Chondrocyte (in vitro differentiated cells): Measurements from ENCODE around the gene MRNIP. TPM values are rescaled to one million over a fixed set of nuclear protein-coding genes. Genes with fewer than 3 reads are reported as not detected.
A peak's percentile ranks its signal among the peaks of the same experiment; 100 is the strongest.

Experiments used
- DNase-seq: peaks from one replicate; pipeline ENCODE4 v3.0.0; 2021; ENCODE audit warnings: mixed read lengths, low spot score
- H3K27ac Mint-ChIP-seq: one replicate; pipeline ENCODE4 v1.8.0; 2021; ENCODE audit warnings: mild to moderate bottlenecking, moderate library complexity, mixed read lengths; ENCODE audit not compliant: unreplicated experiment
- H3K27me3 Mint-ChIP-seq: 2 replicates; pipeline ENCODE4 v1.8.0; 2021; ENCODE audit warnings: low read depth, mixed read lengths
- H3K36me3 Mint-ChIP-seq: 2 replicates; pipeline ENCODE4 v1.8.0; 2021; ENCODE audit warnings: low read depth, mixed read lengths
- H3K4me1 Mint-ChIP-seq: 2 replicates; pipeline ENCODE4 v1.8.0; 2021; ENCODE audit warnings: low read depth, mild to moderate bottlenecking, mixed read lengths
- H3K4me3 Mint-ChIP-seq: one replicate; pipeline ENCODE4 v1.8.0; 2021; ENCODE audit warnings: mild to moderate bottlenecking, moderate library complexity, mixed read lengths; ENCODE audit not compliant: unreplicated experiment
- H3K9me3 Mint-ChIP-seq: 2 replicates; pipeline ENCODE4 v1.8.0; 2021; ENCODE audit warnings: low read depth, mixed read lengths
- CTCF ChIP-seq: fragments of 200-600 bp; sonication (generic); IDR thresholded peaks from 2 replicates; pipeline ENCODE4 v1.5.0; 2021; ENCODE audit warnings: antibody characterized with exemption, mild to moderate bottlenecking, moderate library complexity
- total RNA-seq: library from RNA; stranded (reverse); gene quantifications from 3 replicates; pipeline ENCODE4 v1.2.1, GENCODE V29; 2021

The MRNIP gene
- total RNA-seq, 1 donor from 2014 or later, result 13.4 TPM

- H3K9me3 Mint-ChIP-seq, result no peaks in the 10 kb centered on the region
- no peak overlapping the region for H3K27ac Mint-ChIP-seq
- no peak for DNase-seq
- peaks cover under 1% of the 10 kb centered on the region for H3K4me1 Mint-ChIP-seq
- peaks cover 5% of the 10 kb centered on the region for H3K36me3 Mint-ChIP-seq
- no peak overlapping the region for H3K4me3 Mint-ChIP-seq
- no peaks in the 10 kb centered on the region for H3K27me3 Mint-ChIP-seq
- no peak for TF ChIP-seq CTCF
Measured at GRCh38 chr5:179812135-179812825, 46.3 kb downstream of the MRNIP start.

DNA sequence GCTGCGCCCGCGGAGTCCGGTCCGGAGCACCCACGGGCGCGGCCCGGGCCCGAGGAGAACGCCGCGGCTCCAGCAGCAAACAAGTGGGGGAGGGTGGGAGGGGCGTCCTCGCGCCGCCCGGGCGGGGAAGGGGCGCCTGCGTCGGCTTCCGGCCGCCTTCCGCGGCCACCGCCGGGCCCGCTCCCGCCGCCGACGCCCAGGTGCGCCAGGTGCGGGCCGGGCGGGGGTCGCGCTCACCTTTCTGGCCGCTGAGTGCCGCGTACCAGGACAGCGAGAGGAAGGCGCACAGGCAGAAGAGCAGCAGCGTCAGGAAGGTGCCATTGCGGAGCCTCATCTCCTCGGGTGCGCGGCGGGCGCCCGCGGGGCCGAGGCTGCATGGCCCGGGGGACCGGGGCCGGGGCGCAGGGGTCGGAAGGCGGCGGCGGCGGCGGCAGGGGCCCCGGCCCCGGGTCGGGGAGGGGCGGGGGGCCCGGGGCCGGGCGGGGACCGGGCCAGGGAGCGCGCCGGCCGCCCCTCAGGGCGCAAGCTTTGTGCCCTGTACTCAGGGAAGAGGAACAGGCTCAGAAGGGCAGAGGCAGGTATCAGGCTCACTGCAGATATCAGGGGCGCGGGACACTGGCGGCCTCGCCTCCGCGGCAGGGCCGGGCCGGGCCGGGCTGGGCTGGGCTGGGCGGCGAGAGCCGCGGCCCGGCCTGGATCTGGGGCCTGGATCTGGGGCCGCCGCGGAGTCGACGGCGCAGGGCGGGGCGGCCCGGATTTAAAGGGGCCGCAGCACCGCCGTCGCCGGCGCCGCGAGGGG, 52.2 kb downstream of the MRNIP start, which contains the start of gene MGAT4B:
TSS of gene MGAT4B (minus strand) at position 617 of the 799 bp plus-strand sequence. CDS start at position 334, 283 bp downstream.
- Mint-ChIP-seq H3K4me1 (peaks cover 20% of the 10 kb centered on the region), H3K27ac (peak within 1 kb of the TSS; percentile 85), H3K36me3 (peaks cover 5% of the 10 kb centered on the region), H3K4me3 (peak within 1 kb of the TSS; percentile 83), H3K27me3 (no peaks in the 10 kb centered on the region), H3K9me3 (no peaks in the 10 kb centered on the region)
- DNase-seq, result no peak
- no peak for TF ChIP-seq CTCF

DNA sequence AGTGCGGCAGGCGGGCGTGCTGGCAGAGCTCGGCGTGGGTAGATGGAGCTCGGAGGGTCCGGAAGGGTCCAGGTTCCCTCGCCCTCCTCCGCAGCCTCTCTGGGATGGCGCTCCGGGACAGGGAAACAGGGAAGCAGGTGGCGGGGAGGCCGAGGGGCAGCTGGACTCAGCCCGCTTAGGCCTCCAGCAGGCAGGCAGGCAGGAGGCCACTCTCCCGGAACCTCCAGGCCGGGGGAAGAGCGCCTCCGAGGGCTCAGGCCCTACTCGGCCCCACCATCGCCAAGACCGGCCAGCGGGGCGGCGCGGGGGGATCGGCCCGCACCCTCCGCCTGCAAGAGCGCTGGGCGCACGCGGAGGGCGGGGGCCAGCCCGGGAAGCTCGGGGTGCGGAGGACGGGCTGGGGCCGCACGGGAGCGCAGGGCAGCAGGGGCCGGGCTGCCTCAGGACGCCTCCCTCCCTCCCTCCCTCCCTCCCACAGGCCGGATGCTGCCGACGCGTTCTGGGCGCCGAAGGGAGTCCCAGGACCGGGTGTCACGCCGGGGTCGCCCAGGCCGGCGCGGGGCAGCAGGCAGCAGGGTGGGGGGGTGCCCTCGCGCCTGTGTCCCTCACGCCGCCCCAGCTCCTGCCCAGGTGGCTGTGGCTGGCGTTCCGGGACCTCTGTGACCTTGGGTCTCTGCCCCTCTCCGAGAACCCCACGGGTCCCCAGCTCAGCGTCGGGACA, 52.9 kb downstream of the MRNIP start:
- peak; percentile 30 for TF ChIP-seq CTCF
- Mint-ChIP-seq H3K4me1 (peaks cover 20% of the 10 kb centered on the region), H3K36me3 (peaks cover 5% of the 10 kb centered on the region), H3K27me3 (no peaks in the 10 kb centered on the region), H3K4me3 (peak overlapping the region; percentile 83), H3K9me3 (no peaks in the 10 kb centered on the region), H3K27ac (peak overlapping the region; percentile 70)
- DNase-seq, result no peak

DNA sequence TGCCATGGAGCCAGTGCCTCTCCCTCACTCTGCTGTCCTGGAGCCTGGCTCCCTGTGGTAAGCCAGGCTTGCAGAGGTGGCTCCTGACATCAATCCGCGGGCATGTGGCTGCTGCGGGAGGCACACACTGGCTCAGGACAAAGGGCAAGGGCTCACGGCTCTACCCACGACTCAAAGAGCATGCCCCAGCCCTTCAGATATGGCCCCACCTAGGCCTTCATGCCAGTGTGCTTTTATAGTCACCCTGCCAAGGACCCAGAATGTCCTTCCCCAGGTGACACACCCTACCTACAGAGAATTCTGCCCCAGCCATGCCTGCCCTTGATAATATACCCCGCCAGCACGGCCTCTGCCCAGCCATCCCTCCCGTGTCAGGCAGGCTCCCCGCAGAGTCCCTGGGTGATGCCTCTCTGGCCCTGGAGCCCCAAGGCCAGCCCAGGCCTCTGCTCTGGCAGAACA, 53.5 kb downstream of the MRNIP start:
- peak overlapping the region; percentile 70 for H3K27ac Mint-ChIP-seq
- peak overlapping the region; percentile 83 for H3K4me3 Mint-ChIP-seq
- H3K36me3 Mint-ChIP-seq, result peaks cover 5% of the 10 kb centered on the region
- DNase-seq, result no peak
- peaks cover 20% of the 10 kb centered on the region for H3K4me1 Mint-ChIP-seq
- no peaks in the 10 kb centered on the region for H3K9me3 Mint-ChIP-seq
- TF ChIP-seq CTCF, result no peak
- H3K27me3 Mint-ChIP-seq, result no peaks in the 10 kb centered on the region

DNA sequence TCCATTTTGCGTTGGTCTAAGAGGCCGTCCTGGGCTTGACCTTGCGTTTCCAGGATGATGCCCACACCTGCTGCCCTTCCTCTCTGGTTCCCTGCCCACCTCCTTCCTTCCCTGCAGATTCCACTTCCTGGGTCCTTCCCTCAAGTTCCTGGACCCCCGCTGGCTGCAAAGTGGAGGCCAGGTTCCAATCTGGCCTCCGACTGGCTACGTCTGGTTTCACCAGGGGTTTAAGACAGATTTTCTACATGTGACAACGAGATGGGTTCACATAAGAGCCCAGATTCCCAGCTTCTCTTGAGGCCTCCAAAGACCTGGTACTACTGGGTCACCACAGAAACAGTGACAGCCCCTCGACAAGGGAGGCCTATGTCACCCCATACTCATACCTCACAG, 54.1 kb downstream of the MRNIP start:
- DNase-seq, result no peak
- Mint-ChIP-seq H3K4me1 (peaks cover 20% of the 10 kb centered on the region), H3K27ac (no peak overlapping the region), H3K9me3 (no peaks in the 10 kb centered on the region), H3K36me3 (peaks cover 7% of the 10 kb centered on the region), H3K27me3 (no peaks in the 10 kb centered on the region), H3K4me3 (peak overlapping the region; percentile 83)
- no peak for TF ChIP-seq CTCF
